K562 (cell line): ENCODE data around the gene C2orf81. TPM values are rescaled to one million over a fixed set of nuclear protein-coding genes. Genes with fewer than 3 reads are reported as not detected.

ENCODE experiments used
- ATAC-seq: fragments of 200-7000 bp; cut with Tn5 transposase; 3 replicates; pipeline ENCODE4 v1.9.1; 2020; ENCODE audit warnings: moderate library complexity
- BruUV-seq: library from RNA; stranded (reverse); fragments of 400-500 nt; replicated peaks from 2 replicates; lab custom pipeline; 2021; lab: Mats Ljungman, UMichigan
- CTCF ChIA-PET: fragments of 300-600 bp; formaldehyde crosslinking; extraction: SDS; loops from one replicate; lab custom pipeline; 2021; ENCODE audit warnings: low intra/inter-chr PET ratio; lab: Yijun Ruan, JAX
- POLR2A ChIA-PET: fragments of 300-600, 350-650 bp; sonication (Branson Sonifier 250); formaldehyde crosslinking; extraction: SDS; loops from one replicate; lab custom pipeline; 2021; ENCODE audit warnings: antibody characterized with exemption, inconsistent platforms; lab: Yijun Ruan, JAX
- DNase-seq, 4 experiments: peaks; one replicate each; pipeline versions ENCODE4 v3.0.0 to v3.0.0-alpha.2; 2011 to 2018; ENCODE audit warnings: low spot score in 3 of 4, mixed read lengths in 3 of 4; ENCODE audit errors: extremely low read depth in 1 of 4
- FAIRE-seq: peaks from 2 replicates; lab custom pipeline; 2011; peaks lifted over from hg19 to GRCh38; lab: Jason Lieb, UNC
- H2AFZ ChIP-seq: 2 replicates; pipeline ENCODE4 v1.6.0; 2011; ENCODE audit warnings: low read depth, low read length, control low read depth, inconsistent platforms
- H3K27ac ChIP-seq: fragments of 200-600 bp; 3 replicates; pipeline ENCODE4 v1.8.0; 2011; ENCODE audit warnings: low read depth, mild to moderate bottlenecking, control low read depth, inconsistent platforms, low read length, moderate library complexity, mixed read lengths; ENCODE audit errors: extremely low read depth
- H3K27me3 ChIP-seq, 2 experiments: fragments of 300-600 bp in 1 of 2; 2 replicates in 1 of 2; 3 replicates in 1 of 2; pipeline versions ENCODE4 v1.6.0 to v1.8.0; 2011; ENCODE audit warnings: inconsistent platforms in 2 of 2, low read length in 2 of 2, mild to moderate bottlenecking in 1 of 2, mixed read lengths in 1 of 2, moderate library complexity in 1 of 2; ENCODE audit not compliant: control insufficient read depth in 2 of 2, insufficient read depth in 2 of 2
- H3K36me3 ChIP-seq: fragments of 300-600 bp; 3 replicates; pipeline ENCODE4 v1.8.0; 2011; ENCODE audit warnings: mild to moderate bottlenecking, low read length, inconsistent platforms; ENCODE audit not compliant: control insufficient read depth, insufficient read depth
- H3K4me1 ChIP-seq, 2 experiments: fragments of 200-600 bp in 1 of 2; replicated peaks in 1 of 2; 2 replicates in 1 of 2; 3 replicates in 1 of 2; pipeline versions ENCODE4 v1.5.1 to v1.8.0; 2011; ENCODE audit warnings: inconsistent platforms in 2 of 2, low read length in 2 of 2, mild to moderate bottlenecking in 1 of 2, mixed read lengths in 1 of 2, moderate library complexity in 1 of 2; ENCODE audit not compliant: control insufficient read depth in 2 of 2, insufficient read depth in 2 of 2
- H3K4me2 ChIP-seq: 2 replicates; pipeline ENCODE4 v1.6.1; 2011; ENCODE audit warnings: low read length, control low read depth, inconsistent platforms, mixed read lengths; ENCODE audit not compliant: insufficient read depth
- H3K4me3 ChIP-seq: fragments of 200-600 bp; sonication (generic), shearing (Covaris generic); 2 replicates; pipeline ENCODE4 v1.5.1; 2016; ENCODE audit warnings: control low read depth, inconsistent platforms
- H3K79me2 ChIP-seq: fragments of 200-600 bp; 3 replicates; pipeline ENCODE4 v1.8.0; 2011; ENCODE audit warnings: low read length, inconsistent platforms; ENCODE audit not compliant: control insufficient read depth, insufficient read depth
- H3K9ac ChIP-seq, 2 experiments: 2 replicates each; pipeline versions ENCODE4 v1.6.0 to v1.6.1; 2011; ENCODE audit warnings: low read depth in 2 of 2, low read length in 2 of 2, control low read depth in 1 of 2, inconsistent platforms in 1 of 2, mild to moderate bottlenecking in 1 of 2, mixed read lengths in 1 of 2; ENCODE audit not compliant: insufficient read depth in 1 of 2
- H3K9me1 ChIP-seq: one replicate; pipeline ENCODE4 v1.6.0; 2011; ENCODE audit warnings: inconsistent platforms, mild to moderate bottlenecking, low read length, moderate library complexity; ENCODE audit not compliant: control insufficient read depth, insufficient read depth
- H3K9me3 ChIP-seq: replicated peaks from 2 replicates; pipeline ENCODE4 v1.5.1; 2011; ENCODE audit warnings: low read depth, low read length, inconsistent platforms; ENCODE audit not compliant: control insufficient read depth, insufficient read depth
- H4K20me1 ChIP-seq: replicated peaks from 2 replicates; pipeline ENCODE4 v1.6.1; 2011; ENCODE audit warnings: low read length, inconsistent platforms, mixed read lengths; ENCODE audit not compliant: control insufficient read depth, insufficient read depth
- HMGN3 ChIP-seq: IDR thresholded peaks from 2 replicates; pipeline ENCODE4 v1.6.1; 2011; ENCODE audit warnings: borderline replicate concordance, low read depth, mild to moderate bottlenecking, mixed read lengths, low read length; ENCODE audit not compliant: insufficient read length; ENCODE audit errors: extremely low read depth
- HOMEZ ChIP-seq: fragments of 250-450 bp; sonication (Bioruptor Pico); IDR thresholded peaks from 2 replicates; pipeline ENCODE4 v1.4.0; 2020; ENCODE audit warnings: mild to moderate bottlenecking, moderate library complexity
- MBD2 ChIP-seq: sonication (generic); IDR thresholded peaks from 2 replicates; pipeline ENCODE4 v1.6.1; 2016; ENCODE audit warnings: low read depth, borderline replicate concordance
- MCM3 ChIP-seq: fragments of 450-650 bp; IDR thresholded peaks from 2 replicates; pipeline ENCODE4 v1.6.1; 2016
- SMAD4 ChIP-seq: fragments of 250-450 bp; sonication (Bioruptor Pico); conservative IDR thresholded peaks from 2 replicates; pipeline ENCODE4 v1.8.0; 2021; ENCODE audit warnings: inconsistent platforms, mild to moderate bottlenecking, moderate library complexity
- WGBS: fragments of 100-300 bp; shearing (Covaris generic); methylation state at CpG from one replicate; pipeline ENCODE4 v1.1.6; 2016; ENCODE audit warnings: low coverage, mixed read lengths; ENCODE audit not compliant: insufficient coverage; ENCODE audit errors: missing lambda C conversion rate; 5-methylcytosine and 5-hydroxymethylcytosine counted together
- in situ Hi-C: fragments of 300-500 bp; cut with MboI; formaldehyde crosslinking; loops from 4 replicates; pipeline ENCODE4 v1.15.0; 2018; ENCODE audit warnings: inconsistent platforms, mixed read lengths
- intact Hi-C: fragments of 100-400 bp; cut with micrococcal nuclease; formaldehyde crosslinking; loops from 2 replicates; pipeline ENCODE4 v1.14.2; 2022
- polyA plus RNA-seq, 8 experiments: library from polyadenylated mRNA; depleted of rRNA in 4 of 8; stranded (reverse) in 5 of 8; unstranded in 3 of 8; fragments of >200 nt; fragmentation: Nextera tagmentation in 2 of 8; fragmentation: Illumina TruSeq in 1 of 8; extraction: Ambion mirVana in 2 of 8; extraction: Trizol in 1 of 8; gene quantifications; 2 replicates each; pipeline versions ENCODE4 v1.2.1 to v1.2.3, GENCODE V29; 2011 to 2014; ENCODE audit warnings: inconsistent platforms in 1 of 8, missing spikeins in 1 of 8
- total RNA-seq, 7 experiments: library from RNA; depleted of rRNA in 6 of 7; stranded (reverse); fragments of >200 nt in 6 of 7; fragmentation: Illumina TruSeq in 2 of 7; extraction: Trizol in 2 of 7; gene quantifications; 2 replicates each; pipeline versions ENCODE4 v1.2.1 to v1.2.3, GENCODE V29; 2011 to 2021; ENCODE audit warnings: low replicate concordance in 1 of 7

Gene C2orf81
- total and polyA plus RNA-seq, 9 of the 15 experiments (the other 6 are each of a cell fraction or from before 2014, with no cell fraction given) = 0.06 TPM; not detected in 8

- no peak for ATAC-seq
- DNase-seq = no peak
- Histone ChIP-seq H2AFZ (no peak overlapping the region), H3K4me1 (peaks cover 3 to 27% of the 10 kb centered on the region in 2 experiments; a peak in 3 of 5 replicates), H3K4me3 (no peak overlapping the region), H3K9me3 (no peaks in the 10 kb centered on the region), H3K79me2 (no peaks in the 10 kb centered on the region), H3K9ac (no peak overlapping the region), H3K27ac (no peak overlapping the region), H4K20me1 (no peaks in the 10 kb centered on the region), H3K9me1 (no peaks in the 10 kb centered on the region), H3K4me2 (no peak overlapping the region), H3K36me3 (no peaks in the 10 kb centered on the region), H3K27me3 (peaks cover 0 to 8% of the 10 kb centered on the region in 2 experiments; a peak in 2 of 5 replicates)
- no TSS peak for BruUV-seq
- no peak for FAIRE-seq
- 63% methylated on average over 7 of the region's 7 CpGs for WGBS
- no peak for TF ChIP-seq MBD2
- no peak for TF ChIP-seq HOMEZ (CRISPR knock-in tag)
- TF ChIP-seq SMAD4 (CRISPR knock-in tag) = no peak
- no peak for TF ChIP-seq HMGN3
- TF ChIP-seq MCM3 = no peak
- in situ Hi-C loops = no loop called here
- ChIA-PET CTCF (no interaction called here), POLR2A (interaction anchor here (0.7 to 2.1 kb wide), 3 partner anchors 15 to 605 kb away, joined by 3 to 5 read pairs (median 3); no protein-coding TSS in a partner anchor)
- intact Hi-C loops = no loop called here
These were observed 4.1 kb upstream of the C2orf81 start for GRCh38 chr2:74425523-74425922.
